ENCODE results near the gene AADACL2.

DNA sequence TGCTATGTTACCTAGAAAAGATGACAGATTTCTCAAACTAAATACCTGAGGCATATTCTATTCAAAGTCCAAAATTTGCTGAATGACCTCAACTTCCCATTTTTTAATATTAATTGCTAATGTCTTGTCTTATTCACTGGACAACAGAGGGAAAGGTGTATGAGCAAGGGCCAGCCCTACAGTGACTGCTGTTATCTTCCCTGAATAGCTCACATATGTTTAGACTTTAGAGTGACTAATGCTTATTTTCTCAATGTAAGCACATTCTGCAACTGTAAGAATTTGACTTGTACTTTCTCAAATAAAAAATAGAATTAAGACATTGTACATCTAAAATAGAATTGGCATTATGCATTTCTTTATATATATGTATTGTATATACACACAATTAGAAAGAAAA lies 26.5 kb upstream of the AADACL2 start:
- TF ChIP-seq, protein P1, sequence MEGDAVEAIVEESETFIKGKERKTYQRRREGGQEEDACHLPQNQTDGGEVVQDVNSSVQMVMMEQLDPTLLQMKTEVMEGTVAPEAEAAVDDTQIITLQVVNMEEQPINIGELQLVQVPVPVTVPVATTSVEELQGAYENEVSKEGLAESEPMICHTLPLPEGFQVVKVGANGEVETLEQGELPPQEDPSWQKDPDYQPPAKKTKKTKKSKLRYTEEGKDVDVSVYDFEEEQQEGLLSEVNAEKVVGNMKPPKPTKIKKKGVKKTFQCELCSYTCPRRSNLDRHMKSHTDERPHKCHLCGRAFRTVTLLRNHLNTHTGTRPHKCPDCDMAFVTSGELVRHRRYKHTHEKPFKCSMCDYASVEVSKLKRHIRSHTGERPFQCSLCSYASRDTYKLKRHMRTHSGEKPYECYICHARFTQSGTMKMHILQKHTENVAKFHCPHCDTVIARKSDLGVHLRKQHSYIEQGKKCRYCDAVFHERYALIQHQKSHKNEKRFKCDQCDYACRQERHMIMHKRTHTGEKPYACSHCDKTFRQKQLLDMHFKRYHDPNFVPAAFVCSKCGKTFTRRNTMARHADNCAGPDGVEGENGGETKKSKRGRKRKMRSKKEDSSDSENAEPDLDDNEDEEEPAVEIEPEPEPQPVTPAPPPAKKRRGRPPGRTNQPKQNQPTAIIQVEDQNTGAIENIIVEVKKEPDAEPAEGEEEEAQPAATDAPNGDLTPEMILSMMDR (IDR thresholded peaks at IDR 0.05) = no peak
- TF ChIP-seq POLR2A (IDR thresholded peaks at IDR 0.05) = no peak

Data from body of pancreas (tissue), 4 donors.